Muscle of leg (tissue), 11 donors: ENCODE results near the gene AKIP1. TPM values are rescaled to one million over a fixed set of nuclear protein-coding genes. Genes with fewer than 3 reads are reported as not detected.

Experiments
- DNase-seq: peaks from one replicate; pipeline ENCODE4 v3.0.0; 2013
- H3K27ac ChIP-seq: one replicate; pipeline ENCODE4 v1.5.1; 2013; ENCODE audit warnings: mild to moderate bottlenecking, low read length, control low read depth
- H3K27me3 ChIP-seq: one replicate; pipeline ENCODE4 v1.6.1; 2013; ENCODE audit warnings: low read length; ENCODE audit not compliant: control insufficient read depth, insufficient read depth
- H3K36me3 ChIP-seq: one replicate; pipeline ENCODE4 v1.6.1; 2013; ENCODE audit warnings: low read length; ENCODE audit not compliant: control insufficient read depth, insufficient read depth
- H3K4me1 ChIP-seq: one replicate; pipeline ENCODE4 v1.6.1; 2013; ENCODE audit warnings: low read length; ENCODE audit not compliant: control insufficient read depth, insufficient read depth
- H3K4me3 ChIP-seq: one replicate; pipeline ENCODE4 v1.5.1; 2013; ENCODE audit warnings: low read length, control low read depth
- H3K9me3 ChIP-seq: replicated peaks from 2 replicates; pipeline ENCODE4 v1.6.1; 2013; ENCODE audit warnings: low read depth, low read length; ENCODE audit not compliant: control insufficient read depth
- WGBS: methylation state at CpG from one replicate; pipeline ENCODE4 v1.1.5; 2013; ENCODE audit warnings: missing lambda C conversion rate; ENCODE audit not compliant: insufficient coverage; 5-methylcytosine and 5-hydroxymethylcytosine counted together
- polyA plus RNA-seq, 8 donors: library from polyadenylated mRNA; unstranded; fragments of 120-200 nt; gene quantifications; one replicate each; pipeline versions ENCODE4 v1.2.1 to v1.2.3, GENCODE V29; 2013; ENCODE audit warnings: inconsistent platforms in 1 of 8, low replicate concordance in 1 of 8; ENCODE audit not compliant: insufficient read length in 8 of 8, insufficient read depth in 1 of 8
- total RNA-seq: library from RNA; stranded (reverse); fragments of 120-200 nt; gene quantifications from one replicate; pipeline ENCODE4 v1.2.4, GENCODE V29; 2013

AKIP1 gene
- total and polyA plus RNA-seq, 9 donors: 18.2 to 30.3 (median 24.4) TPM

DNA sequence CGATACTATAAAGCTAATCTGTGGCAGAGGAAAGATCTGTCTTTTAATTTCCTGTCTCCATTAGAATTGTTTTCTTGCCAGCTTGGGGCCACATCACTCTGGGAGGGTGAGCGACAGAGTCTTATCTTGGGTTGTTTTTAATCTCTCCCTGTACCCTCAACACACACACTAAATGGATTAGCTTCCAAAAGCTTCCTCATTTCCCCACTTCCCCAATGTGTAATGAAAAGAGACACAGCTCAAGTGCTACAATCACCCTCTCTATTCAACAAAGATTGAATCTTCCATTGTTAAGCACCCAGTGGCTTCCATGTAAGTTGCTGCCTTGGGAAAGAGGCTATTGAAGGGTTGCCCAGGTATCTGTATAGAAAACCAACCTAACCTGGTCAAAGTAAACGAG, 37.9 kb downstream of the AKIP1 start:
- no peak for DNase-seq
- H3K27ac ChIP-seq: no peak overlapping the region
- no peak overlapping the region for H3K4me3 ChIP-seq
- no peaks in the 10 kb centered on the region for H3K4me1 ChIP-seq
- no CpG with 5 or more reads among the region's 3 CpGs for WGBS
- H3K9me3 ChIP-seq: no peaks in the 10 kb centered on the region
- no peaks in the 10 kb centered on the region for H3K27me3 ChIP-seq
- H3K36me3 ChIP-seq: peaks cover 19% of the 10 kb centered on the region

DNA sequence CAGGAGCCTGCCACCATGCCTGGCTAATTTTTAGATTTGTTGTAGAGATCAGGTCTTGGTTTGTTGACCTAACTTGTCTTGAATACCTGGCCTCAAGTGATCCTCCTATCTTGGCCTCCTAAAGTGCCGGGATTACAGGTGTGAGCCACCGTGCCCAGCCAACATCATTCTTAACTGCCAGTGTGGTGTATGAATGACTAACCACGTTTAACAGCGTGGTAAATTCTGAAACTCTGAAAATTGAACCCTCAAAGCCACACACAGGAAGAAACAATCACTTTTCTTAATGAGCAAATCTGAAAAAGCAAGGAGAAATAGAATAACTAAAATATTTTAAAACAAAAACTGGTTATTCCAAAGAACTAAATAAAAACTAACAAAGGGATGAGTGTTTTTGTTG, 45.9 kb downstream of the AKIP1 start:
- no peak overlapping the region for H3K27ac ChIP-seq
- no CpG with 5 or more reads among the region's 4 CpGs for WGBS
- no peaks in the 10 kb centered on the region for H3K9me3 ChIP-seq
- no peak for DNase-seq
- no peak overlapping the region for H3K4me3 ChIP-seq
- no peaks in the 10 kb centered on the region for H3K27me3 ChIP-seq
- H3K36me3 ChIP-seq: peaks cover 23% of the 10 kb centered on the region
- peaks cover 5% of the 10 kb centered on the region for H3K4me1 ChIP-seq

DNA sequence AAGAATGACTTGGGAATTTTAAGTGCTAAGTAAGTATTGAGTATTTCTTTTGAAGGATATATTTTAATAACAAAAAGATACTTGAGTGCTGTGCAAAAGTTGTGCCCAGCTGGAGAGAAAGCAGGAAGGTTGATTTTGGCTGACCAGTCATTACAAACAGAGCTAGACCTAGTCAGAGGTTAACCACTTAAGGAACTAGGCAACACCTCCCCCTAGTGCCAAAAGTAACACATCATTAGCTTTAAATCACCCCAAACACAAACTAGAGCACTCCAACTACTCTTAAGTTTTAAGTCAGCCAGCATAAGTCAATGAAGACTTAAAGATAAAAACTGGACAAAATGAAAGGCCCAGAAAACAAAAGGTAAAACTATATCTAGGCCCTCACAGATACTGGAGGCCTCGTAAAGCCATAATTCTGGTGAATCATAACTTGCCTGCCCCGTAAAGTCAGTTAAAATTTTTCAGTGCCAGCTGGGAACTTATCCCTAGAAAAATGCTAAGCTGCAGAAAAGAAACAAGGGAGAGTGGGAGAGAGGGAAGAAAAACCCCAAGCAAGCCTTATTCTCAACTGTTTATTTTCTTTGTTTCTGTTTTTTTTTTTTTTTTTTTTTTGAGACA, 48.7 kb downstream of the AKIP1 start:
- H3K36me3 ChIP-seq: peaks cover 9% of the 10 kb centered on the region
- peak; percentile 88 for DNase-seq
- H3K27me3 ChIP-seq: no peaks in the 10 kb centered on the region
- WGBS: no CpG with 5 or more reads among the region's 2 CpGs
- no peak overlapping the region for H3K27ac ChIP-seq
- H3K4me3 ChIP-seq: no peak overlapping the region
- no peaks in the 10 kb centered on the region for H3K9me3 ChIP-seq
- peaks cover 11% of the 10 kb centered on the region for H3K4me1 ChIP-seq

DNA sequence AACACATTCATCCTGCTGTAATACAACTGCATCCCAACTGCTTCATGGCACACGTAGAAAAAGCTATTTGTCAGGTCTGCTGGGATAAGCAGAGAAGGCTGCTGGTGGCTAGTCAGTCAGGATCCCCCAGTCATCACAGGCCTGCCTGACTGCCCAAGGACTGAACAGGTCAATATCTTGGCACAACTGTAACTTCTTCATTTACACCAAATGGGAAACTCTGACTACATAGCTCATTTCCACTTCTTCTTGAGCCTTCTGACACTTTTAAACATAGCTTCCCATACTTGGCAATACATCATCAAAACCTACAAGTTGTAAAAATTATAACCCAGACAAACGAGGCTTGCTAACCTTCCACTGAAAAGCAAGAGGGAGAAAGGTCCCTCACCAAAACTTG, 50.4 kb downstream of the AKIP1 start:
- Histone ChIP-seq H3K36me3 (no peaks in the 10 kb centered on the region), H3K9me3 (no peaks in the 10 kb centered on the region), H3K4me1 (peaks cover 21% of the 10 kb centered on the region), H3K4me3 (no peak overlapping the region), H3K27ac (no peak overlapping the region), H3K27me3 (no peaks in the 10 kb centered on the region)
- DNase-seq: no peak
- WGBS: no CpG with 5 or more reads among the region's 2 CpGs

DNA sequence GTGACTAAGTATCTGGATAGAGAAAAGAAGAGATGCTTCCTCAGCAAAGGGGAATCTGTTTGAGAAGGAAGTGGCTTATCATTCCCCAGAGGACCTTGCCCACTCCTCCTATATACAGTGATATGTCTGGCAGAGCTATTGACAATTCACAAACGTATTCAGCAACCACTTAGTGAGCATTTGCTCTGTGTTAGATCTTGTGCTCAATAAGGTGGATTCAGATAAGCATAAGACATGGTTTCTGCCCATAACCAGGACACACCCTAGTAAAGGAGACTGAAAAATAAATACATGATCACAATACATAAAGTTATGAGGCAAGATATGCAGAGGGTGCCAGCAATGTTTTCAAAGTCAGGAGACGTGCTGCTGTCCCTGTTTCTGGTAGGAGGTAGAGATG, 51.9 kb downstream of the AKIP1 start:
- peaks cover 21% of the 10 kb centered on the region for H3K4me1 ChIP-seq
- WGBS: no CpG with 5 or more reads among the region's 2 CpGs
- no peak overlapping the region for H3K4me3 ChIP-seq
- DNase-seq: no peak
- H3K27ac ChIP-seq: no peak overlapping the region
- no peaks in the 10 kb centered on the region for H3K27me3 ChIP-seq
- H3K9me3 ChIP-seq: no peaks in the 10 kb centered on the region
- peaks cover 6% of the 10 kb centered on the region for H3K36me3 ChIP-seq

DNA sequence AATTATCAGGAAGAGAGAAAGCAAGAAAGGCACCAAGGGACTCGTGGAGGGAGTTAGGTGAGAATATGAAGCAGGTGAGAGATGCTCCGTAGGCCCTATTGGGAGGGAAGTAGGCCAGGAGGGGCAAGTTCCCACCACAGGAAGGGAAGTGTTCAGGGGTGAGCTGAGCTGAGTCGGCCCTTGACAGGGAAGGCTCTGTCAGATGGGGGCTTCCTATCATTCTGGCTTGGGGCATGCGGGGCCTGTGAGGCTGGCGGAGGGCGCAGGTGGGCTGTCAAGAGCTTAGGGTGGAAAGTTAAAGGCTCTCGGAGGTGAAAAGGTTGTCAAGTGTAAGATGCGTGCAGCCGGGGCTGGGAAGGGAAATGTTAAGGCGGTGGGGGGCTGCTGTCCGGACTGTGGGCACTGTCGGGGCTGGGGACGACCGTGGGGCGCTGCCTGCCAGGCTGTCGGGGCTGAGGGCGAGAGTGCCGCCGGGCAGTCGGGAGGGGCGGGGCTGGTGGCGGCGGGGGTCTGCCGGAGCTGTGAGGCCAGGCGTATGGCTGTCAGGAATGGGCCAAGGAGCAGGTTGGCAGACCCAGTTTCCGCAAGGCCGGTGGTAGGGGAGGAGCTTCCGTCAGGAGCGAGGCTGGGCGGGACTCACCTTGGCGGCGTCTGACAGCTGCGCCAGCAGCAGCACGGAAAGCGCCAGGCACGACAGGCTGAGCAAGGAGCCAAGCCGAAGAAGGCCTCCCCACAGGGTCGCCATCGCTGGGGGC, 52.8 kb downstream of the AKIP1 start:
- Histone ChIP-seq H3K4me3 (peak overlapping the region; percentile 93), H3K9me3 (no peaks in the 10 kb centered on the region), H3K4me1 (peaks cover 21% of the 10 kb centered on the region), H3K36me3 (peaks cover 6% of the 10 kb centered on the region), H3K27me3 (no peaks in the 10 kb centered on the region), H3K27ac (peak overlapping the region; percentile 96)
- 3% methylated on average over 38 of the region's 39 CpGs for WGBS
- DNase-seq: no peak

DNA sequence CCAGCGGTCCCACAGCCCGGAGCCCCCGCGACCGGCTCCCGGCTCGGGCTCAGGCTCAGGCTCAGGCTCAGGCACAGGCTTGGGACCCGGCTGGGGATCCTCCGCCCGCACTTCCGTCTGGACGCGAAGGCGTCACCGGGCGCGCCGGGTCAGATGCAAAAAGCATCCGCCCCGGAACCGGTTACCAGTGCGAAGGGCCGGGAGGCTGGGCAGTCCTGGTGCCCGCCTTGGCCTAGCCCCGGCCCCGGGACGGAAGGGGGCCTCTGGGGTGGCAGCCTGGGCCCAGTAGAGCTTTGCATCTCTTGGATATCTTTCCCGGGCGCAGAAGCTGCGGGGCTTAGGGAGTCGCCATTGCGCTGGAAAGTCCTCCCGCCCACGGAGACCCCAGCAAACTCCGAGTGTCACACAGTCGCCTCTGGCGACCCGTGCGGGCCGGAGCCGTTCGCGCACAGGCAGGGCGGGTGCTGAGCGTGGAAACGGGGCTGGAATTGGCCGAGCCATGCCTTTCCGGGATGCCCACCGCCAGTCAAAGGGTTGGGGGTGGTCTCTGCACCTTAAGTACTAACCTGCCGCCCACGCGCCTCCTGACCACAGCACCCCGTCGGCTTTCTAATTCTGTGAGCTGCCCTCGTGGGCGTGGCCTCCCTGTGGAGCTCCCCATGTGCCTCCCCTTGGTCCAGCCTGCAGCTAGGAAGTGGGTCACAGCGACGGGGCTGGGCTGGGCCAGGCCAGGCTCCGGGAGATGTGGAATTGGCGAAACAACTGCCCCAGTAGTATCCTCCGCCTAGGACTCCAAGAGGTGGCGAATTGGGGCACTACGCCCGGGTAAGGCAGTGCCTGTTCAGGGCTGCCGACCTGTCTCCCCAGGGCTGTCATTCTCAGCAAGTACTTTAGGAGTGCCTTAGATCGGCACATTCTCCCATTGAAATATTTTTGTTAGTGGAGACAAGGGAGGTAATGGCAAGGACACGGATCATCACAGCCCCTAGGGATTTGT, 53.6 kb downstream of the AKIP1 start, which contains the start of gene TMEM9B:
Gene TMEM9B (minus strand): TSS at position 119 of the 997 bp plus-strand sequence. CDS start 129 bp downstream, outside the sequence.
- H3K4me1 ChIP-seq: peaks cover 16% of the 10 kb centered on the region
- H3K36me3 ChIP-seq: peaks cover 6% of the 10 kb centered on the region
- DNase-seq: peak; percentile 94
- H3K27ac ChIP-seq: peak within 1 kb of the TSS; percentile 96
- H3K4me3 ChIP-seq: peak within 1 kb of the TSS; percentile 93
- no peaks in the 10 kb centered on the region for H3K9me3 ChIP-seq
- H3K27me3 ChIP-seq: no peaks in the 10 kb centered on the region
- under 1% methylated on average over 64 of the region's 67 CpGs for WGBS

DNA sequence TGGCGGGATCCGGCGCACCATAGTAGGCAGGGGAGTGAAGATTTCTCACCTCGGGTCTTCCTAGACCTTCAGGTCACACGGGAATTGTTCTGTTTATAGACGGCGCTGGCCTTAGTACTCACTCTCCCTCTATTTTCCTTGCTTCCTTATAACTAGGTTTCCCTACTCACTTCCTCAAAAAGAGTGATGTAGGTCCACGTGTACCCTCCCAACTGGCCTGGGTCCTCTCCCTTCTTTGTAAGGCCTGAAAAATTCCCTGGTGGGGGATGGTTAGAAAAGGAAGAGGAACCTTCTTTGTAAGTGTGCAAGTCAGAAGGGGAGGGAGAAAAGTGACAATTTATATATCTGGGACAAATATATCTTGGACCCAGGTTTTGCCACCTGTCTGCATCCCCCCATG, 56.2 kb downstream of the AKIP1 start:
- Histone ChIP-seq H3K4me1 (peaks cover 16% of the 10 kb centered on the region), H3K4me3 (no peak overlapping the region), H3K27ac (no peak overlapping the region), H3K27me3 (no peaks in the 10 kb centered on the region), H3K36me3 (peaks cover 6% of the 10 kb centered on the region), H3K9me3 (no peaks in the 10 kb centered on the region)
- WGBS: 100% methylated on average over 1 of the region's 8 CpGs
- DNase-seq: no peak
